ENCODE results near the gene JARID2. TPM values are rescaled to one million over a fixed set of nuclear protein-coding genes. Genes with fewer than 3 reads are reported as not detected.

JARID2 gene
- total and polyA plus RNA-seq, 10 of the 15 experiments (the other 5 are each of a cell fraction or from before 2014, with no cell fraction given): 4.2 to 21.6 (median 11.7) TPM

DNA sequence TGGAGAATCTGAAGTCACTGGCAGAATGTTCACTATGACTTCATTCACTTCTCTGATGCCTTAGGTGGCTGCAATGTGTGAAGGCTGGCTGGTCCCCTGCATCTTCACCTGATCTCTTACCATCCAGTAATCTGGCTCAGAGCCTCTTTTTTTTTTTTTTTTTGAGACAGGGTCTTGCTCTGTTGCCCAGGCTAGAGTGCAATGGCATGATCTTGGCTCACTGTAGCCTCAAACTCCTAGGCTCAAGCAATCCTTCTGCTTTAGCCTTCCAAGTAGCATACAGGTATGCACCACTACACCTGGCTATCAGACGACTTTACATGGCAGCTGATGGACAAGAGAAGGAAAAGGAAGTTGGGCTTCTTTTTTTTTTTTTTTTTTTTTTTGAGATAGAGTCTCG lies 25.8 kb upstream of the JARID2 start:
- ChIA-PET RAD21 (ENCODE audit: unreplicated experiment) (interaction anchor here (0.7 kb wide), 1 partner anchor 170 kb away, joined by 3 read pairs; no protein-coding TSS in a partner anchor), CTCF (no interaction called here), SMC1A (ENCODE audit: uncharacterized antibody, unreplicated experiment) (no interaction called here), POLR2A (interaction anchor here (0.6 kb wide), 1 partner anchor 1549 kb away, joined by 5 read pairs; no protein-coding TSS in a partner anchor)
- Histone ChIP-seq H3K27ac (ENCODE audit: control insufficient read depth, insufficient read depth) (no peak overlapping the region), H3K4me2 (ENCODE audit: control insufficient read depth, insufficient read depth) (no peak overlapping the region), H3K36me3 (ENCODE audit: control insufficient read depth in 2 of 2, insufficient read depth in 2 of 2, low read length in 1 of 2) (no peaks in the 10 kb centered on the region), H3K9ac (ENCODE audit: control insufficient read depth, insufficient read depth, low read length) (no peak overlapping the region), H3K9me3 (replicated peaks; ENCODE audit: control insufficient read depth, insufficient read depth, low read length) (no peaks in the 10 kb centered on the region), H3K4me3 (no peak overlapping the region), H3K4me1 (ENCODE audit: control insufficient read depth, insufficient read depth, low read length) (no peaks in the 10 kb centered on the region), H2AFZ (ENCODE audit: control insufficient read depth, low read depth, low read length) (no peak overlapping the region), H3K27me3 (replicated peaks in 1 of 2; ENCODE audit: control insufficient read depth in 2 of 2, insufficient read depth in 2 of 2, low read length in 1 of 2) (no peaks in the 10 kb centered on the region), H4K20me1 (ENCODE audit: control insufficient read depth, insufficient read depth) (no peaks in the 10 kb centered on the region; the same call in 1 of the 2 replicates), H3K79me2 (ENCODE audit: control insufficient read depth, insufficient read depth, low read length) (no peaks in the 10 kb centered on the region)
- no peak for ATAC-seq
- intact Hi-C loops (cut with micrococcal nuclease; ENCODE audit: unreplicated experiment) (no loop called here), in situ Hi-C loops (cut with MboI) (no loop called here)
- no TSS peak for BruUV-seq (replicated peaks)
- TF ChIP-seq RELA (IDR thresholded peaks at IDR 0.05; ENCODE audit: borderline replicate concordance, partially characterized antibody): no peak
- no peak for TF ChIP-seq HDAC6 (IDR thresholded peaks at IDR 0.05; ENCODE audit: unreplicated experiment)
- no peak for TF ChIP-seq RAD21 (IDR thresholded peaks at IDR 0.05; ENCODE audit: insufficient read depth, low read depth, low read length)
- TF ChIP-seq TAF1 (IDR thresholded peaks at IDR 0.05; ENCODE audit: borderline replicate concordance, low read depth, low read length): no peak
- TF ChIP-seq, protein P1, sequence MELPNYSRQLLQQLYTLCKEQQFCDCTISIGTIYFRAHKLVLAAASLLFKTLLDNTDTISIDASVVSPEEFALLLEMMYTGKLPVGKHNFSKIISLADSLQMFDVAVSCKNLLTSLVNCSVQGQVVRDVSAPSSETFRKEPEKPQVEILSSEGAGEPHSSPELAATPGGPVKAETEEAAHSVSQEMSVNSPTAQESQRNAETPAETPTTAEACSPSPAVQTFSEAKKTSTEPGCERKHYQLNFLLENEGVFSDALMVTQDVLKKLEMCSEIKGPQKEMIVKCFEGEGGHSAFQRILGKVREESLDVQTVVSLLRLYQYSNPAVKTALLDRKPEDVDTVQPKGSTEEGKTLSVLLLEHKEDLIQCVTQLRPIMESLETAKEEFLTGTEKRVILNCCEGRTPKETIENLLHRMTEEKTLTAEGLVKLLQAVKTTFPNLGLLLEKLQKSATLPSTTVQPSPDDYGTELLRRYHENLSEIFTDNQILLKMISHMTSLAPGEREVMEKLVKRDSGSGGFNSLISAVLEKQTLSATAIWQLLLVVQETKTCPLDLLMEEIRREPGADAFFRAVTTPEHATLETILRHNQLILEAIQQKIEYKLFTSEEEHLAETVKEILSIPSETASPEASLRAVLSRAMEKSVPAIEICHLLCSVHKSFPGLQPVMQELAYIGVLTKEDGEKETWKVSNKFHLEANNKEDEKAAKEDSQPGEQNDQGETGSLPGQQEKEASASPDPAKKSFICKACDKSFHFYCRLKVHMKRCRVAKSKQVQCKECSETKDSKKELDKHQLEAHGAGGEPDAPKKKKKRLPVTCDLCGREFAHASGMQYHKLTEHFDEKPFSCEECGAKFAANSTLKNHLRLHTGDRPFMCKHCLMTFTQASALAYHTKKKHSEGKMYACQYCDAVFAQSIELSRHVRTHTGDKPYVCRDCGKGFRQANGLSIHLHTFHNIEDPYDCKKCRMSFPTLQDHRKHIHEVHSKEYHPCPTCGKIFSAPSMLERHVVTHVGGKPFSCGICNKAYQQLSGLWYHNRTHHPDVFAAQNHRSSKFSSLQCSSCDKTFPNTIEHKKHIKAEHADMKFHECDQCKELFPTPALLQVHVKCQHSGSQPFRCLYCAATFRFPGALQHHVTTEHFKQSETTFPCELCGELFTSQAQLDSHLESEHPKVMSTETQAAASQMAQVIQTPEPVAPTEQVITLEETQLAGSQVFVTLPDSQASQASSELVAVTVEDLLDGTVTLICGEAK (IDR thresholded peaks at IDR 0.05; ENCODE audit: borderline replicate concordance): no peak
- no peak for TF ChIP-seq NFIC (IDR thresholded peaks at IDR 0.05; ENCODE audit: low read depth, low read length)
- TF ChIP-seq SUZ12 (IDR thresholded peaks at IDR 0.05; ENCODE audit: unreplicated experiment): no peak
- TF ChIP-seq ZNF217 (IDR thresholded peaks at IDR 0.05): no peak
- no peak for TF ChIP-seq DPF2 (IDR thresholded peaks at IDR 0.05)
- TF ChIP-seq MTA2 (IDR thresholded peaks at IDR 0.05; ENCODE audit: low read depth): no peak
- no peak for TF ChIP-seq NFXL1 (IDR thresholded peaks at IDR 0.05; ENCODE audit: borderline replicate concordance)
- TF ChIP-seq ATF7 (IDR thresholded peaks at IDR 0.05; ENCODE audit: low read depth): no peak
- no peak for TF ChIP-seq ZSCAN29 (IDR thresholded peaks at IDR 0.05)
- DNase-seq (ENCODE audit: low read depth, low spot score): no peak
- 57% methylated on average over 1 of the region's 2 CpGs for WGBS (ENCODE audit: insufficient coverage, insufficient replicate concordance, low lambda C conversion rate, missing lambda C conversion rate)
- no peak for FAIRE-seq
